GM12878 (cell line): ENCODE measurements around the gene DAB2. TPM values are rescaled to one million over a fixed set of nuclear protein-coding genes. Genes with fewer than 3 reads are reported as not detected.

Experiments used
- ATAC-seq: fragments of 200-7000 bp; cut with Tn5 transposase; 3 replicates; pipeline ENCODE4 v1.9.1; 2020; ENCODE audit warnings: mild to moderate bottlenecking, moderate library complexity
- BruUV-seq: library from RNA; stranded (reverse); fragments of 400-500 nt; replicated peaks from 2 replicates; lab custom pipeline; 2021; lab: Mats Ljungman, UMichigan
- CTCF ChIA-PET: fragments of 300-600 bp; sonication (Branson Sonifier 250); formaldehyde crosslinking; extraction: SDS; loops from one replicate; lab custom pipeline; 2021; ENCODE audit warnings: inconsistent platforms; lab: Yijun Ruan, JAX
- POLR2A ChIA-PET: fragments of 350-600 bp; formaldehyde crosslinking; extraction: SDS; loops from one replicate; lab custom pipeline; 2021; ENCODE audit warnings: inconsistent platforms; lab: Charles Lee
- RAD21 ChIA-PET: fragments of 300-600 bp; sonication (Branson Sonifier 250); formaldehyde crosslinking; loops from one replicate; lab custom pipeline; 2023; ENCODE audit warnings: antibody characterized with exemption; ENCODE audit not compliant: unreplicated experiment; lab: Charles Lee
- SMC1A ChIA-PET: fragments of 300-600 bp; sonication (Branson Sonifier 250); formaldehyde crosslinking; loops from one replicate; lab custom pipeline; 2023; ENCODE audit not compliant: unreplicated experiment, uncharacterized antibody; lab: Charles Lee
- DNase-seq: peaks from one replicate; pipeline ENCODE4 v3.0.0-alpha.2; 2011; ENCODE audit warnings: low read depth, low spot score
- FAIRE-seq: peaks from 3 replicates; lab custom pipeline; 2011; peaks lifted over from hg19 to GRCh38; lab: Jason Lieb, UNC
- H2AFZ ChIP-seq: 2 replicates; pipeline ENCODE4 v1.6.0; 2011; ENCODE audit warnings: low read depth, low read length, control low read depth; ENCODE audit not compliant: control insufficient read depth
- H3K27ac ChIP-seq: 2 replicates; pipeline ENCODE4 v1.5.1; 2011; ENCODE audit warnings: control low read depth; ENCODE audit not compliant: control insufficient read depth, insufficient read depth
- H3K27me3 ChIP-seq, 2 experiments: replicated peaks in 1 of 2; 2 replicates each; pipeline versions ENCODE4 v1.6.0 to v1.6.1; 2011; ENCODE audit warnings: low read length in 1 of 2; ENCODE audit not compliant: control insufficient read depth in 2 of 2, insufficient read depth in 2 of 2
- H3K36me3 ChIP-seq, 2 experiments: 2 replicates each; pipeline ENCODE4 v1.5.1; 2011; ENCODE audit warnings: low read length in 1 of 2; ENCODE audit not compliant: control insufficient read depth in 2 of 2, insufficient read depth in 2 of 2
- H3K4me1 ChIP-seq: 2 replicates; pipeline ENCODE4 v1.6.1; 2011; ENCODE audit warnings: mild to moderate bottlenecking, low read length, moderate library complexity, mixed read lengths; ENCODE audit not compliant: control insufficient read depth, insufficient read depth
- H3K4me2 ChIP-seq: 2 replicates; pipeline ENCODE4 v1.6.0; 2011; ENCODE audit warnings: control low read depth; ENCODE audit not compliant: control insufficient read depth, insufficient read depth
- H3K4me3 ChIP-seq: fragments of 200-600 bp; sonication (generic); 2 replicates; pipeline ENCODE4 v1.5.1; 2016
- H3K79me2 ChIP-seq: 2 replicates; pipeline ENCODE4 v1.6.0; 2011; ENCODE audit warnings: low read length; ENCODE audit not compliant: control insufficient read depth, insufficient read depth
- H3K9ac ChIP-seq: 2 replicates; pipeline ENCODE4 v1.8.0; 2011; ENCODE audit warnings: low read length, control low read depth, mixed read lengths; ENCODE audit not compliant: control insufficient read depth, insufficient read depth
- H3K9me3 ChIP-seq: replicated peaks from 3 replicates; pipeline ENCODE4 v1.5.1; 2011; ENCODE audit warnings: mild to moderate bottlenecking, low read length; ENCODE audit not compliant: control insufficient read depth, insufficient read depth
- H4K20me1 ChIP-seq: 2 replicates; pipeline ENCODE4 v1.6.0; 2011; ENCODE audit not compliant: control insufficient read depth, insufficient read depth
- CBFB ChIP-seq: IDR thresholded peaks from 2 replicates; pipeline ENCODE4 v1.6.1; 2016; ENCODE audit warnings: antibody characterized with exemption, low read depth
- CBX5 ChIP-seq: sonication (generic); IDR thresholded peaks from 2 replicates; pipeline ENCODE4 v1.6.1; 2016; ENCODE audit warnings: low read depth, moderate library complexity, mild to moderate bottlenecking, inconsistent platforms
- CEBPB ChIP-seq, 2 experiments: fragments of 150-350 bp in 1 of 2; IDR thresholded peaks; 2 replicates each; pipeline ENCODE4 v1.6.1; 2012 to 2014; ENCODE audit warnings: low read depth in 2 of 2, low read length in 2 of 2, borderline replicate concordance in 1 of 2, inconsistent platforms in 1 of 2
- EED ChIP-seq: sonication (generic); IDR thresholded peaks from 2 replicates; pipeline ENCODE4 v1.6.1; 2016; ENCODE audit warnings: antibody characterized with exemption, low read depth
- EGR1 ChIP-seq, 2 experiments: IDR thresholded peaks; 1 replicate in 1 of 2; 2 replicates in 1 of 2; pipeline ENCODE4 v1.6.1; 2011 to 2012; ENCODE audit warnings: low read depth in 2 of 2, low read length in 2 of 2, borderline replicate concordance in 1 of 2, mild to moderate bottlenecking in 1 of 2, moderate library complexity in 1 of 2
- ESRRA ChIP-seq: IDR thresholded peaks from 2 replicates; pipeline ENCODE4 v1.6.1; 2012; ENCODE audit warnings: mild to moderate bottlenecking, low read length, improper control_type of control experiment
- MLLT1 ChIP-seq: fragments of 450-650 bp; IDR thresholded peaks from 2 replicates; pipeline ENCODE4 v1.6.1; 2016; ENCODE audit warnings: mild to moderate bottlenecking
- RAD21 ChIP-seq: IDR thresholded peaks from 2 replicates; pipeline ENCODE4 v1.6.1; 2011; ENCODE audit warnings: mild to moderate bottlenecking, low read depth, low read length, moderate library complexity; ENCODE audit not compliant: insufficient read depth
- RELA ChIP-seq: fragments of 450-650 bp; IDR thresholded peaks from 2 replicates; pipeline ENCODE4 v1.8.0; 2014; ENCODE audit warnings: borderline replicate concordance; ENCODE audit not compliant: partially characterized antibody
- TBL1XR1 ChIP-seq: IDR thresholded peaks from 2 replicates; pipeline ENCODE4 v1.6.1; 2012; ENCODE audit warnings: low read depth, low read length, improper control_type of control experiment
- ZBTB33 ChIP-seq: fragments of 450-650 bp; IDR thresholded peaks from 2 replicates; pipeline ENCODE4 v1.6.1; 2017; ENCODE audit warnings: mild to moderate bottlenecking
- ZNF622 ChIP-seq: fragments of 450-650 bp; IDR thresholded peaks from 2 replicates; pipeline ENCODE4 v1.6.1; 2017; ENCODE audit warnings: mild to moderate bottlenecking, inconsistent platforms
- ZNF687 ChIP-seq: fragments of 450-650 bp; IDR thresholded peaks from 2 replicates; pipeline ENCODE4 v1.6.1; 2017; ENCODE audit warnings: mild to moderate bottlenecking, moderate library complexity
- in situ Hi-C: fragments of 300-500 bp; cut with MboI; formaldehyde crosslinking; loops from 9 replicates; pipeline ENCODE4 v1.14.3; 2018; ENCODE audit warnings: mixed read lengths
- intact Hi-C: fragments of 100-400 bp; cut with micrococcal nuclease; formaldehyde crosslinking; loops from one replicate; pipeline ENCODE4 v1.14.2; 2022; ENCODE audit not compliant: unreplicated experiment
- polyA plus RNA-seq, 11 experiments: library from polyadenylated mRNA; depleted of rRNA in 4 of 11; unstranded in 6 of 11; stranded (reverse) in 5 of 11; fragments of >200 nt; fragmentation: Nextera tagmentation in 4 of 11; fragmentation: Illumina TruSeq in 1 of 11; extraction: Ambion mirVana in 4 of 11; extraction: Trizol in 1 of 11; gene quantifications; 1 replicate in 1 of 11; 2 replicates in 10 of 11; pipeline versions ENCODE4 v1.2.1 to v1.2.3, GENCODE V29; 2011 to 2016; ENCODE audit warnings: inconsistent platforms in 2 of 11, missing spikeins in 2 of 11, low read depth in 1 of 11
- total RNA-seq, 4 experiments: library from RNA; depleted of rRNA in 3 of 4; stranded (reverse); fragments of >200 nt in 3 of 4; fragmentation: Illumina TruSeq in 1 of 4; extraction: Trizol in 1 of 4; gene quantifications; 2 replicates each; pipeline versions ENCODE4 v1.2.1 to v1.2.3, GENCODE V29; 2013 to 2021

DAB2 gene
- total and polyA plus RNA-seq, 10 of the 15 experiments (the other 5 are each of a cell fraction or from before 2014, with no cell fraction given) = 0.05 to 0.23 (median 0.11) TPM; not detected in 7

- ChIA-PET POLR2A (no interaction called here), CTCF (no interaction called here), RAD21 (no interaction called here), SMC1A (no interaction called here)
- H3K4me3 ChIP-seq = no peak overlapping the region
- H3K9ac ChIP-seq = no peak overlapping the region
- FAIRE-seq (no peak), DNase-seq (no peak), ATAC-seq (no peak)
- in situ Hi-C loops (no loop called here), intact Hi-C loops (no loop called here)
- no peaks in the 10 kb centered on the region for H4K20me1 ChIP-seq
- H3K36me3 ChIP-seq = no peaks in the 10 kb centered on the region
- no peak overlapping the region for H3K4me2 ChIP-seq
- TF ChIP-seq ZBTB33 (no peak), EGR1 (IDR thresholded peaks at IDR 0.05; ENCODE audit: borderline replicate concordance in 1 of 2, low read depth in 2 of 2, low read length in 2 of 2) (no peak), RAD21 (no peak), CEBPB (IDR thresholded peaks at IDR 0.05; ENCODE audit: borderline replicate concordance in 1 of 2, low read depth in 2 of 2, low read length in 2 of 2) (no peak), CBX5 (no peak), EED (no peak), CBFB (no peak), ZNF622 (no peak), ZNF687 (no peak), TBL1XR1 (no peak), RELA (no peak), ESRRA (no peak), MLLT1 (no peak)
- no peaks in the 10 kb centered on the region for H3K27me3 ChIP-seq
- BruUV-seq = no TSS peak
- no peaks in the 10 kb centered on the region for H3K79me2 ChIP-seq
- no peaks in the 10 kb centered on the region for H3K9me3 ChIP-seq
- no peak overlapping the region for H3K27ac ChIP-seq
- H2AFZ ChIP-seq = no peak overlapping the region
- H3K4me1 ChIP-seq = no peaks in the 10 kb centered on the region
Observed at GRCh38 chr5:39413771-39414170, 11.0 kb downstream of the DAB2 start.
